Spleen (tissue), 7 donors: Measurements from ENCODE around the gene ZNF778.

Source experiments
- CTCF ChIP-seq, 11 experiments: fragments of 200-600 bp in 7 of 11; fragments of 450-650 bp in 4 of 11; sonication (generic) in 4 of 11; IDR thresholded peaks in 8 of 11; conservative IDR thresholded peaks in 3 of 11; 1 replicate in 7 of 11; 2 replicates in 4 of 11; pipeline versions ENCODE4 v1.4.0 to v1.8.0; 2016 to 2021; ENCODE audit warnings: antibody characterized with exemption in 11 of 11, inconsistent platforms in 4 of 11, mild to moderate bottlenecking in 1 of 11
- POLR2A ChIP-seq, 3 donors: fragments of 450-650 bp; IDR thresholded peaks; one replicate each; pipeline ENCODE4 v1.5.1; 2017; ENCODE audit warnings: antibody characterized with exemption in 3 of 3, mild to moderate bottlenecking in 1 of 3
- donor health status: DM: no; HTN: no; CAD: no; lungs with moderate emphysema.
- donor health status: DM: no; HTN: no; CAD: no.
- donor health status: DM: no; HTN: no; CAD: no.

GRCh38 chr16:89184933-89185794, 32.3 kb upstream of the ZNF778 start:
- TF ChIP-seq CTCF (IDR thresholded peaks at IDR 0.05 in 8 of 11, conservative IDR thresholded peaks at IDR 0.05 in 3 of 11) (no peak), POLR2A (IDR thresholded peaks at IDR 0.05) (no peak)
